K562 (cell line): ENCODE data around the gene PHLDB3. TPM values are rescaled to one million over a fixed set of nuclear protein-coding genes. Genes with fewer than 3 reads are reported as not detected.
A peak's percentile ranks its signal among the peaks of the same experiment; 100 is the strongest.

Source experiments
- ATAC-seq: fragments of 200-7000 bp; cut with Tn5 transposase; 3 replicates; pipeline ENCODE4 v1.9.1; 2020; ENCODE audit warnings: moderate library complexity
- BruUV-seq: library from RNA; stranded (reverse); fragments of 400-500 nt; replicated peaks from 2 replicates; lab custom pipeline; 2021; lab: Mats Ljungman, UMichigan
- CTCF ChIA-PET: fragments of 300-600 bp; formaldehyde crosslinking; extraction: SDS; loops from one replicate; lab custom pipeline; 2021; ENCODE audit warnings: low intra/inter-chr PET ratio; lab: Yijun Ruan, JAX
- POLR2A ChIA-PET: fragments of 300-600, 350-650 bp; sonication (Branson Sonifier 250); formaldehyde crosslinking; extraction: SDS; loops from one replicate; lab custom pipeline; 2021; ENCODE audit warnings: antibody characterized with exemption, inconsistent platforms; lab: Yijun Ruan, JAX
- DNase-seq, 4 experiments: peaks; one replicate each; pipeline versions ENCODE4 v3.0.0 to v3.0.0-alpha.2; 2011 to 2018; ENCODE audit warnings: low spot score in 3 of 4, mixed read lengths in 3 of 4; ENCODE audit errors: extremely low read depth in 1 of 4
- FAIRE-seq: peaks from 2 replicates; lab custom pipeline; 2011; peaks lifted over from hg19 to GRCh38; lab: Jason Lieb, UNC
- H2AFZ ChIP-seq: 2 replicates; pipeline ENCODE4 v1.6.0; 2011; ENCODE audit warnings: low read depth, low read length, control low read depth, inconsistent platforms
- H3K27ac ChIP-seq: fragments of 200-600 bp; 3 replicates; pipeline ENCODE4 v1.8.0; 2011; ENCODE audit warnings: low read depth, mild to moderate bottlenecking, control low read depth, inconsistent platforms, low read length, moderate library complexity, mixed read lengths; ENCODE audit errors: extremely low read depth
- H3K27me3 ChIP-seq, 2 experiments: fragments of 300-600 bp in 1 of 2; 2 replicates in 1 of 2; 3 replicates in 1 of 2; pipeline versions ENCODE4 v1.6.0 to v1.8.0; 2011; ENCODE audit warnings: inconsistent platforms in 2 of 2, low read length in 2 of 2, mild to moderate bottlenecking in 1 of 2, mixed read lengths in 1 of 2, moderate library complexity in 1 of 2; ENCODE audit not compliant: control insufficient read depth in 2 of 2, insufficient read depth in 2 of 2
- H3K36me3 ChIP-seq: fragments of 300-600 bp; 3 replicates; pipeline ENCODE4 v1.8.0; 2011; ENCODE audit warnings: mild to moderate bottlenecking, low read length, inconsistent platforms; ENCODE audit not compliant: control insufficient read depth, insufficient read depth
- H3K4me1 ChIP-seq, 2 experiments: fragments of 200-600 bp in 1 of 2; replicated peaks in 1 of 2; 2 replicates in 1 of 2; 3 replicates in 1 of 2; pipeline versions ENCODE4 v1.5.1 to v1.8.0; 2011; ENCODE audit warnings: inconsistent platforms in 2 of 2, low read length in 2 of 2, mild to moderate bottlenecking in 1 of 2, mixed read lengths in 1 of 2, moderate library complexity in 1 of 2; ENCODE audit not compliant: control insufficient read depth in 2 of 2, insufficient read depth in 2 of 2
- H3K4me2 ChIP-seq: 2 replicates; pipeline ENCODE4 v1.6.1; 2011; ENCODE audit warnings: low read length, control low read depth, inconsistent platforms, mixed read lengths; ENCODE audit not compliant: insufficient read depth
- H3K4me3 ChIP-seq: fragments of 200-600 bp; sonication (generic), shearing (Covaris generic); 2 replicates; pipeline ENCODE4 v1.5.1; 2016; ENCODE audit warnings: control low read depth, inconsistent platforms
- H3K79me2 ChIP-seq: fragments of 200-600 bp; 3 replicates; pipeline ENCODE4 v1.8.0; 2011; ENCODE audit warnings: low read length, inconsistent platforms; ENCODE audit not compliant: control insufficient read depth, insufficient read depth
- H3K9ac ChIP-seq, 2 experiments: 2 replicates each; pipeline versions ENCODE4 v1.6.0 to v1.6.1; 2011; ENCODE audit warnings: low read depth in 2 of 2, low read length in 2 of 2, control low read depth in 1 of 2, inconsistent platforms in 1 of 2, mild to moderate bottlenecking in 1 of 2, mixed read lengths in 1 of 2; ENCODE audit not compliant: insufficient read depth in 1 of 2
- H3K9me1 ChIP-seq: one replicate; pipeline ENCODE4 v1.6.0; 2011; ENCODE audit warnings: inconsistent platforms, mild to moderate bottlenecking, low read length, moderate library complexity; ENCODE audit not compliant: control insufficient read depth, insufficient read depth
- H3K9me3 ChIP-seq: replicated peaks from 2 replicates; pipeline ENCODE4 v1.5.1; 2011; ENCODE audit warnings: low read depth, low read length, inconsistent platforms; ENCODE audit not compliant: control insufficient read depth, insufficient read depth
- H4K20me1 ChIP-seq: replicated peaks from 2 replicates; pipeline ENCODE4 v1.6.1; 2011; ENCODE audit warnings: low read length, inconsistent platforms, mixed read lengths; ENCODE audit not compliant: control insufficient read depth, insufficient read depth
- BCOR ChIP-seq: fragments of 450-650 bp; IDR thresholded peaks from 2 replicates; pipeline ENCODE4 v1.6.1; 2016
- BHLHE40 ChIP-seq: IDR thresholded peaks from 2 replicates; pipeline ENCODE4 v1.6.1; 2011; ENCODE audit warnings: low read length, improper control_type of control experiment
- BRD4 ChIP-seq: fragments of 200-600 bp; sonication (generic); IDR thresholded peaks from 2 replicates; pipeline ENCODE4 v1.6.1; 2017; ENCODE audit warnings: inconsistent platforms
- CEBPZ ChIP-seq: fragments of 150-350 bp; IDR thresholded peaks from 2 replicates; pipeline ENCODE4 v1.6.1; 2014; ENCODE audit warnings: low read depth, mild to moderate bottlenecking, low read length, borderline replicate concordance
- CLOCK ChIP-seq: fragments of 250-450 bp; sonication (Bioruptor Pico); IDR thresholded peaks from 2 replicates; pipeline ENCODE4 v1.4.0; 2020; ENCODE audit warnings: mild to moderate bottlenecking, moderate library complexity, borderline replicate concordance
- E2F1 ChIP-seq: sonication (generic); formaldehyde crosslinking; IDR thresholded peaks from 2 replicates; pipeline ENCODE4 v1.8.1; 2023; ENCODE audit warnings: mild to moderate bottlenecking, missing genetic modification reagents, moderate library complexity
- HDGF ChIP-seq: fragments of 450-650 bp; IDR thresholded peaks from 2 replicates; pipeline ENCODE4 v1.6.1; 2016
- HMBOX1 ChIP-seq: sonication (generic); IDR thresholded peaks from 2 replicates; pipeline ENCODE4 v1.6.1; 2016
- HNRNPLL ChIP-seq: fragments of 200-400 bp; formaldehyde crosslinking; IDR thresholded peaks from 2 replicates; pipeline ENCODE4 v1.6.1; 2017; ENCODE audit warnings: low read length, low read depth, mild to moderate bottlenecking; ENCODE audit not compliant: poor library complexity, severe bottlenecking
- MCM3 ChIP-seq: fragments of 450-650 bp; IDR thresholded peaks from 2 replicates; pipeline ENCODE4 v1.6.1; 2016
- MED1 ChIP-seq: sonication (generic); formaldehyde crosslinking; IDR thresholded peaks from 2 replicates; pipeline ENCODE4 v1.8.1; 2023; ENCODE audit warnings: missing genetic modification reagents, borderline replicate concordance
- NFIC ChIP-seq: fragments of 450-650 bp; IDR thresholded peaks from 2 replicates; pipeline ENCODE4 v1.6.1; 2017; ENCODE audit warnings: mild to moderate bottlenecking, inconsistent platforms
- POLR3A ChIP-seq: IDR thresholded peaks from 2 replicates; pipeline ENCODE4 v1.6.1; 2011; ENCODE audit warnings: borderline replicate concordance, mild to moderate bottlenecking, moderate library complexity; ENCODE audit not compliant: insufficient read length, insufficient read depth; ENCODE audit errors: extremely low read depth
- SMARCA5 ChIP-seq: fragments of 450-650 bp; IDR thresholded peaks from 2 replicates; pipeline ENCODE4 v1.6.1; 2016
- ZBTB1 ChIP-seq: sonication (generic); formaldehyde crosslinking; IDR thresholded peaks from 2 replicates; pipeline ENCODE4 v1.8.1; 2023; ENCODE audit warnings: missing genetic modification reagents, low read depth, mild to moderate bottlenecking, borderline replicate concordance
- WGBS: fragments of 100-300 bp; shearing (Covaris generic); methylation state at CpG from one replicate; pipeline ENCODE4 v1.1.6; 2016; ENCODE audit warnings: low coverage, mixed read lengths; ENCODE audit not compliant: insufficient coverage; ENCODE audit errors: missing lambda C conversion rate; 5-methylcytosine and 5-hydroxymethylcytosine counted together
- in situ Hi-C: fragments of 300-500 bp; cut with MboI; formaldehyde crosslinking; loops from 4 replicates; pipeline ENCODE4 v1.15.0; 2018; ENCODE audit warnings: inconsistent platforms, mixed read lengths
- intact Hi-C: fragments of 100-400 bp; cut with micrococcal nuclease; formaldehyde crosslinking; loops from 2 replicates; pipeline ENCODE4 v1.14.2; 2022
- polyA plus RNA-seq, 8 experiments: library from polyadenylated mRNA; depleted of rRNA in 4 of 8; stranded (reverse) in 5 of 8; unstranded in 3 of 8; fragments of >200 nt; fragmentation: Nextera tagmentation in 2 of 8; fragmentation: Illumina TruSeq in 1 of 8; extraction: Ambion mirVana in 2 of 8; extraction: Trizol in 1 of 8; gene quantifications; 2 replicates each; pipeline versions ENCODE4 v1.2.1 to v1.2.3, GENCODE V29; 2011 to 2014; ENCODE audit warnings: inconsistent platforms in 1 of 8, missing spikeins in 1 of 8
- total RNA-seq, 7 experiments: library from RNA; depleted of rRNA in 6 of 7; stranded (reverse); fragments of >200 nt in 6 of 7; fragmentation: Illumina TruSeq in 2 of 7; extraction: Trizol in 2 of 7; gene quantifications; 2 replicates each; pipeline versions ENCODE4 v1.2.1 to v1.2.3, GENCODE V29; 2011 to 2021; ENCODE audit warnings: low replicate concordance in 1 of 7

The PHLDB3 gene
- total and polyA plus RNA-seq, 9 of the 15 experiments (the other 6 are each of a cell fraction or from before 2014, with no cell fraction given) = 0.04 to 23.5 (median 3.9) TPM

GRCh38 chr19:43548706-43549105 lies 44.2 kb upstream of the PHLDB3 start:
- no peak overlapping the region for H3K4me2 ChIP-seq
- DNase-seq (peak in 2 of 4 experiments; percentile 43 to 45), ATAC-seq (no peak), FAIRE-seq (peak; percentile 49)
- POLR2A ChIA-PET = no interaction called here
- no peak overlapping the region for H3K9ac ChIP-seq
- intact Hi-C loops (no loop called here), in situ Hi-C loops (no loop called here)
- no peaks in the 10 kb centered on the region for H3K27me3 ChIP-seq
- no peaks in the 10 kb centered on the region for H3K9me3 ChIP-seq
- WGBS = 28% methylated on average over 2 of the region's 2 CpGs
- H3K4me1 ChIP-seq = peaks cover 0 to 5% of the 10 kb centered on the region in 2 experiments; a peak in 2 of 5 replicates
- BruUV-seq = no TSS peak
- H2AFZ ChIP-seq = no peak overlapping the region
- H3K36me3 ChIP-seq = peaks cover 51% of the 10 kb centered on the region; the same call in 2 of the 3 replicates
- CTCF ChIA-PET = no interaction called here
- no peak overlapping the region for H3K27ac ChIP-seq
- no peaks in the 10 kb centered on the region for H4K20me1 ChIP-seq
- H3K9me1 ChIP-seq = no peaks in the 10 kb centered on the region
- H3K4me3 ChIP-seq = no peak overlapping the region
- H3K79me2 ChIP-seq = no peaks in the 10 kb centered on the region
- no peak for TF ChIP-seq CEBPZ
- peak; percentile 83 for TF ChIP-seq BCOR
- no peak for TF ChIP-seq MCM3
- no peak for TF ChIP-seq E2F1 (CRISPR knock-in tag)
- TF ChIP-seq BRD4 = no peak
- TF ChIP-seq BHLHE40 = 0 out of 2 replicates have a peak, but pooled peaks have one; percentile 19
- no peak for TF ChIP-seq HNRNPLL
- TF ChIP-seq HDGF = no peak
- TF ChIP-seq MED1 = no peak
- no peak for TF ChIP-seq POLR3A
- no peak for TF ChIP-seq CLOCK (CRISPR knock-in tag)
- TF ChIP-seq NFIC = no peak
- no peak for TF ChIP-seq ZBTB1
- TF ChIP-seq SMARCA5 = peak; percentile 59; the same call in 1 of the 2 replicates
- TF ChIP-seq HMBOX1 = no peak
